ENCODE results near the gene GRID1.

The GRID1 gene

GRCh38 chr10:86363833-86364490, 2.6 kb downstream of the GRID1 start:
- H3K27ac ChIP-seq: no peak overlapping the region
- H3K27me3 ChIP-seq: peaks cover 84% of the 10 kb centered on the region
- no peak for TF ChIP-seq Cebpa-rat (IDR thresholded peaks at IDR 0.05)
- H3K36me3 ChIP-seq: no peaks in the 10 kb centered on the region
- H3K4me1 ChIP-seq: peaks cover 31% of the 10 kb centered on the region
- H3K4me3 ChIP-seq: 0 out of 2 replicates have a peak overlapping the region, but pooled peaks have one; percentile 5
- no peak overlapping the region for H3K9ac ChIP-seq
- no peaks in the 10 kb centered on the region for H3K9me3 ChIP-seq
- no peak overlapping the region; the same call in 1 of the 2 replicates for H3K4me2 ChIP-seq
- peaks cover 56% of the 10 kb centered on the region for H4K20me1 ChIP-seq

DNA sequence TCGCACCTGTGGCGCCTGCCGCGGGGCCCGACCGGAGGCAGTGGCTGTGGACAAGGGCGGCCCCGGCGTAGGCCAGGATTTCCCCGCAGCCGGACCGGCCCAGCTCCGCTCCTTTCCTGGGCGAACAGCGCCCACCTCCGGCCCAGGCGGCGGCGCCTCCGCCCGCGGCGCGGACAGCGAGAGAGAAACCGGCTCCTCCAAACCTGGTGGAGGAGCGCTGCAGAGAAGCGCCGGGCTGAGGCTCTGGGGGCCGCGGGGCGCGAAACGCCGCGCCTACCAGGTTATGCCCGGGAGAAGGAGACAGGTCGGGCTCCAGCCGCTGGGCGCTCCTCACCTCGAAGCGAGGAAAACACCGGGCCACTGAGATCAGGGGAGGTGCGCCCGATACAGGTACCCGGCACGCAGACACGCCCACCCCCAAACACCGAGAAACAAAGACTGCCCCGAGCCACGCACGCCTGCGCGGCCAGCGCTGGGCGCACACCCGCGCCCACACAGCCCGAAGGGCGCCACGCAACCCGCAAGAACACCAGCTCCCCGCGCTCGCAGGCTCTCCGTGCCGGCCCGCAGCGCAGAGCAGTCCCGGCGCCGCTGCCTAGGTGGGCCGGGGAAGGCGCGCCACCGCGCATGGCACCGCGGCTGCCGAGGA, 3.3 kb downstream of the GRID1 start:
- Histone ChIP-seq H3K36me3 (no peaks in the 10 kb centered on the region), H3K9me3 (no peaks in the 10 kb centered on the region), H3K27me3 (peaks cover 77% of the 10 kb centered on the region), H3K9ac (no peak overlapping the region), H3K4me1 (peaks cover 32% of the 10 kb centered on the region), H3K4me2 (peak overlapping the region; percentile 5), H3K27ac (no peak overlapping the region), H4K20me1 (peaks cover 56% of the 10 kb centered on the region), H3K4me3 (0 out of 2 replicates have a peak overlapping the region, but pooled peaks have one; percentile 5)
- TF ChIP-seq Cebpa-rat (IDR thresholded peaks at IDR 0.05): no peak

DNA sequence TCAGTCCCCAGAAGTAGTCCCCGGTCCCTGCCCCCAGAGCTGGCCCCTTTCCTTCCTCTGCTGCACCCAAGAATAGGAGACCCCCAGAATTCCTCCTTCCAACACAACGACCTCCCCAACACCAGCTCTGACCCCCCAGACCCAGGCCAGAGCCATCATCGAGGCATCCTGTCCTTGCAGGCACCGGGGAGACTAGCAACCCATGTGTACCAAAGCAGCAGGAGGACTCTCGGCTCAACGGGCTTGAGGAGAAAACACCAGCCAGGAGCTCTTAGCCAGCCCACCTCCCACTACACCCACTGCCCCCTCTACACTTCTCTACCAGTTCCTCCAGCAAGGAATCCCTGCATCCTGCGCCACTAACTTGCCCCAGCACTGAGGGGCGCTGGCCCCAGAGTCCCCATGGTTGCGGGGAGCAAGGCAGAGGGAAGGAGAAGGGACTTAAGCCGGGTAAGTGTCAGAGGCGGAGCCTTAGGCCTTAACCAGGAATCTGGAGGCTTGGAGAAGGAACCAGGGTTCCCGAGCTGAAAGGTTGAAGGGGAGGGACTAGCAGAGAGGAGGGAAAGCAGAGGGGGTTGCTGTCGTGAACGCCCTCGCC, 3.9 kb downstream of the GRID1 start:
- TF ChIP-seq Cebpa-rat (IDR thresholded peaks at IDR 0.05): no peak
- Histone ChIP-seq H4K20me1 (peaks cover 54% of the 10 kb centered on the region), H3K4me1 (peaks cover 34% of the 10 kb centered on the region), H3K9me3 (no peaks in the 10 kb centered on the region), H3K4me3 (no peak overlapping the region), H3K27me3 (peaks cover 71% of the 10 kb centered on the region), H3K36me3 (no peaks in the 10 kb centered on the region), H3K4me2 (no peak overlapping the region), H3K27ac (no peak overlapping the region), H3K9ac (no peak overlapping the region)

DNA sequence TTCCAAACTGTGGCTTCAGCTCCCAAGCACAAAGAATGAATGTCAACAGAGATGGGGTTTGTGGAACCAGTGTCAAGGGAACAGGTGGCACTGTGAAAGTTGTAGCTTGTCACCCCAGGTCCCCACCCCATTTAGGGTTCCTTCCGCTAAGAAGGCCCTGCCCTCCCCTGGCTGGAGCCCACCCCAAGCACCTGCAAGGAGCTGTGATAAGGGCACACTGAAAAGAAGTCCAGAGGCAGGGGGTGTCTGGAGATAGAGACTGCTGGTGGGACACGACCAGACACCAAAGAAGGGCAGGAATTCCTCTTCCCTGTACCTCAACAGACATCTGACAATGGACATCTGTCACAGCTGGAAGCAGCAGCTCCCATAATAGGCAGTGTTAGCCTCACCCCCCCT, 4.5 kb downstream of the GRID1 start:
- Histone ChIP-seq H3K36me3 (no peaks in the 10 kb centered on the region), H3K4me1 (peaks cover 34% of the 10 kb centered on the region), H3K27me3 (peaks cover 65% of the 10 kb centered on the region), H3K4me3 (no peak overlapping the region), H3K4me2 (no peak overlapping the region), H3K9ac (no peak overlapping the region), H3K27ac (no peak overlapping the region), H4K20me1 (peaks cover 48% of the 10 kb centered on the region), H3K9me3 (no peaks in the 10 kb centered on the region)
- no peak for TF ChIP-seq Cebpa-rat (IDR thresholded peaks at IDR 0.05)

- no peaks in the 10 kb centered on the region for H3K36me3 ChIP-seq
These were observed 5.2 kb downstream of the GRID1 start for GRCh38 chr10:86361156-86362128.

GRCh38 chr10:86360657-86361056, 5.9 kb downstream of the GRID1 start:
- H3K36me3 ChIP-seq: no peaks in the 10 kb centered on the region
- no peak overlapping the region for H3K27ac ChIP-seq
- H4K20me1 ChIP-seq: peaks cover 40% of the 10 kb centered on the region
- H3K4me2 ChIP-seq: no peak overlapping the region
- no peak for TF ChIP-seq Cebpa-rat (IDR thresholded peaks at IDR 0.05)
- peaks cover 50% of the 10 kb centered on the region for H3K27me3 ChIP-seq
- H3K4me1 ChIP-seq: peaks cover 39% of the 10 kb centered on the region
- H3K4me3 ChIP-seq: no peak overlapping the region
- H3K9ac ChIP-seq: no peak overlapping the region
- H3K9me3 ChIP-seq: no peaks in the 10 kb centered on the region

More at GRCh38 chr10:86361156-86362128, 5.2 kb downstream of the GRID1 start:
- no peak overlapping the region for H3K4me2 ChIP-seq
- peaks cover 58% of the 10 kb centered on the region for H3K27me3 ChIP-seq
- no peak overlapping the region for H3K9ac ChIP-seq
- H4K20me1 ChIP-seq: peaks cover 46% of the 10 kb centered on the region
- no peak overlapping the region for H3K27ac ChIP-seq
- H3K4me3 ChIP-seq: no peak overlapping the region
- peaks cover 38% of the 10 kb centered on the region for H3K4me1 ChIP-seq
- no peak for TF ChIP-seq Cebpa-rat (IDR thresholded peaks at IDR 0.05)
- H3K9me3 ChIP-seq: no peaks in the 10 kb centered on the region

DNA sequence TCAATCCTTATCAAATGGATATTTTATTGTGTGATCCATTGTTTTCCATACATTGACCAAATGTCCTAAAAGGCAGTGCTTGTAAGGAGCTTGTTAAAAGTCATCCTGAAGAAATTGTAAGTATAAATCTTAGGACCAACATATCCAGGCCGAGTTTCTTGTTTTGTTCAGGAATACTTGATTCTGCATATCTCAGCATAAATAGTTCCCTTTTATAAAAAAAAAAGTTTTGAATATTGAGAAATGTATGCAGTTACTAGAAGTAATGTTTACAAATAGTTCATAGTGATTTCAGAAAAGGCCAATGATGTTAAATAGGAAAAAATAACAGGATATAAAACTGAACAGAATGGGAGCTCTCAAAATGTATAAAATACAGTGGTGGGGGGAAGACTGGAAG, 6.6 kb downstream of the GRID1 start:
- no peak overlapping the region for H3K9ac ChIP-seq
- H3K4me3 ChIP-seq: no peak overlapping the region
- peaks cover 43% of the 10 kb centered on the region for H3K27me3 ChIP-seq
- no peak for TF ChIP-seq Cebpa-rat (IDR thresholded peaks at IDR 0.05)
- H3K36me3 ChIP-seq: no peaks in the 10 kb centered on the region
- H3K4me2 ChIP-seq: no peak overlapping the region
- peaks cover 33% of the 10 kb centered on the region for H4K20me1 ChIP-seq
- peaks cover 45% of the 10 kb centered on the region for H3K4me1 ChIP-seq
- H3K27ac ChIP-seq: no peak overlapping the region
- no peaks in the 10 kb centered on the region for H3K9me3 ChIP-seq

GRCh38 chr10:86359111-86359510, 7.5 kb downstream of the GRID1 start:
- Histone ChIP-seq H3K27me3 (peaks cover 35% of the 10 kb centered on the region), H3K4me1 (peaks cover 47% of the 10 kb centered on the region)

GRCh38 chr10:86357676-86358075, 8.9 kb downstream of the GRID1 start:
- peaks cover 21% of the 10 kb centered on the region for H3K27me3 ChIP-seq
- H4K20me1 ChIP-seq: peaks cover 10% of the 10 kb centered on the region
- H3K4me2 ChIP-seq: peak overlapping the region; percentile 45

More at GRCh38 chr10:86359111-86359510, 7.5 kb downstream of the GRID1 start:
- Histone ChIP-seq H3K4me2 (no peak overlapping the region), H3K4me3 (no peak overlapping the region), H4K20me1 (peaks cover 24% of the 10 kb centered on the region), H3K9me3 (no peaks in the 10 kb centered on the region), H3K9ac (no peak overlapping the region), H3K36me3 (no peaks in the 10 kb centered on the region), H3K27ac (no peak overlapping the region)
- TF ChIP-seq Cebpa-rat (IDR thresholded peaks at IDR 0.05): no peak

More at GRCh38 chr10:86357676-86358075, 8.9 kb downstream of the GRID1 start:
- H3K36me3 ChIP-seq: no peaks in the 10 kb centered on the region
- TF ChIP-seq Cebpa-rat (IDR thresholded peaks at IDR 0.05): no peak
- H3K4me3 ChIP-seq: no peak overlapping the region
- H3K27ac ChIP-seq: no peak overlapping the region
- H3K9me3 ChIP-seq: no peaks in the 10 kb centered on the region
- H3K9ac ChIP-seq: no peak overlapping the region
- peaks cover 38% of the 10 kb centered on the region for H3K4me1 ChIP-seq

Data from BLaER1 (cell line).